Measurements from ENCODE around the gene TEAD2. TPM values are rescaled to one million over a fixed set of nuclear protein-coding genes. Genes with fewer than 3 reads are reported as not detected.

The TEAD2 gene
- total and polyA plus RNA-seq, 9 of the 15 experiments (the other 6 are each of a cell fraction or from before 2014, with no cell fraction given): 1.6 to 27.0 (median 13.9) TPM

DNA sequence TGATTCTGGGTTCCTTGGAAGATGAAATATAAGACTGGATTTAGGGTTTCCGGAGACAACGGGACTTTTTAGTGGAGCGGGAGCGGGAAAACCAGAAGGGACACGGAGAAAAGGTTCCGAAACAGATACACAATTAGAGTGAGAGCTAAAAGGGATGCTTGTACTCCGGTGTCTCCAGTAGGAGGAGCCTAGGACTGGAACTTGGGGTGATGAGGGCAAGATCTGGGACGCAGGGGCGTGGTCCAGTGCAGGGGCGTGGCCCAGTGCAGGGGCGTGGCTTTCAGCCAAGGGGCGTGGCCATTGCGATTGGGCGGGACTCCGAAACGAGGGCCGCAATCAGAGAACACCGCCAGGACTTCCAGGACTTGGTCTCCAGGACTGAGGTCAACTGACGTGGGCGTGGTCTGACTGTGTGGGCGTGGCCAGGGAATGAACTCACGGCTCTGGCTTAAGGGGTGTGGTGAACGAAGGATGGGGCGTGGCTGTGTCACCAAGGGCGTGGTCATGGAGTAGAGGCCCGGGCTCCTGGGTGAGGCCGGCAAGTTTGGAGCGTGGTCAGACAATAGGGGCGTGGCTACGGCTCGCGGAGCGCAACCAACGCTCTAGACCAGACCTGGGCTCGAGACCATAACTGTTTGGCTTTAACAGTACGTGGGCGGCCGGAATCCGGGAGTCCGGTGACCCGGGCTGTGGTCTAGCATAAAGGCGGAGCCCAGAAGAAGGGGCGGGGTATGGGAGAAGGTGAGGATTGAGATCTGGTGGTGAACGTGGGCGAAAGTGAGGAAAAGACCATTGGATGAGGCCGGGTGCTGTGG lies 1.3 kb upstream of the TEAD2 start, which contains the start of gene DKKL1 (continued):
- no peak for TF ChIP-seq NR2C1 (IDR thresholded peaks at IDR 0.05)
- peak; percentile 43; the same call in 1 of the 2 replicates for TF ChIP-seq NR2C1 (tag; IDR thresholded peaks at IDR 0.05)
- peak; percentile 53; the same call in 1 of the 2 replicates for TF ChIP-seq FOXP1 (CRISPR knock-in tag; IDR thresholded peaks at IDR 0.05)
- TF ChIP-seq SMAD1 (IDR thresholded peaks at IDR 0.05; ENCODE audit: low read depth, low read length, partially characterized antibody): peak; percentile 13
- no peak for TF ChIP-seq IRF2 (CRISPR knock-in tag; IDR thresholded peaks at IDR 0.05)
- peak; percentile 71; the same call in 1 of the 2 replicates for TF ChIP-seq ESRRA (IDR thresholded peaks at IDR 0.05; ENCODE audit: borderline replicate concordance, low read depth)
- TF ChIP-seq, protein P1, sequence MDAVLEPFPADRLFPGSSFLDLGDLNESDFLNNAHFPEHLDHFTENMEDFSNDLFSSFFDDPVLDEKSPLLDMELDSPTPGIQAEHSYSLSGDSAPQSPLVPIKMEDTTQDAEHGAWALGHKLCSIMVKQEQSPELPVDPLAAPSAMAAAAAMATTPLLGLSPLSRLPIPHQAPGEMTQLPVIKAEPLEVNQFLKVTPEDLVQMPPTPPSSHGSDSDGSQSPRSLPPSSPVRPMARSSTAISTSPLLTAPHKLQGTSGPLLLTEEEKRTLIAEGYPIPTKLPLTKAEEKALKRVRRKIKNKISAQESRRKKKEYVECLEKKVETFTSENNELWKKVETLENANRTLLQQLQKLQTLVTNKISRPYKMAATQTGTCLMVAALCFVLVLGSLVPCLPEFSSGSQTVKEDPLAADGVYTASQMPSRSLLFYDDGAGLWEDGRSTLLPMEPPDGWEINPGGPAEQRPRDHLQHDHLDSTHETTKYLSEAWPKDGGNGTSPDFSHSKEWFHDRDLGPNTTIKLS (IDR thresholded peaks at IDR 0.05; ENCODE audit: borderline replicate concordance, low read depth): peak; percentile 75; the same call in 1 of the 2 replicates
- peak; percentile 23 to 69; a peak in 3 of 4 replicates for TF ChIP-seq MAZ (CRISPR knock-in tag; conservative IDR thresholded peaks at IDR 0.05 in 1 of 2, IDR thresholded peaks at IDR 0.05 in 1 of 2)
- TF ChIP-seq, protein P2, sequence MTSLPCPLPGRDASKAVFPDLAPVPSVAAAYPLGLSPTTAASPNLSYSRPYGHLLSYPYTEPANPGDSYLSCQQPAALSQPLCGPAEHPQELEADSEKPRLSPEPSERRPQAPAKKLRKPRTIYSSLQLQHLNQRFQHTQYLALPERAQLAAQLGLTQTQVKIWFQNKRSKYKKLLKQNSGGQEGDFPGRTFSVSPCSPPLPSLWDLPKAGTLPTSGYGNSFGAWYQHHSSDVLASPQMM (CRISPR knock-in tag; IDR thresholded peaks at IDR 0.05): no peak
- TF ChIP-seq XRCC5 (IDR thresholded peaks at IDR 0.05; ENCODE audit: low read depth, low read length): 0 out of 2 replicates have a peak, but pooled peaks have one; percentile 22
- TF ChIP-seq, protein P3, sequence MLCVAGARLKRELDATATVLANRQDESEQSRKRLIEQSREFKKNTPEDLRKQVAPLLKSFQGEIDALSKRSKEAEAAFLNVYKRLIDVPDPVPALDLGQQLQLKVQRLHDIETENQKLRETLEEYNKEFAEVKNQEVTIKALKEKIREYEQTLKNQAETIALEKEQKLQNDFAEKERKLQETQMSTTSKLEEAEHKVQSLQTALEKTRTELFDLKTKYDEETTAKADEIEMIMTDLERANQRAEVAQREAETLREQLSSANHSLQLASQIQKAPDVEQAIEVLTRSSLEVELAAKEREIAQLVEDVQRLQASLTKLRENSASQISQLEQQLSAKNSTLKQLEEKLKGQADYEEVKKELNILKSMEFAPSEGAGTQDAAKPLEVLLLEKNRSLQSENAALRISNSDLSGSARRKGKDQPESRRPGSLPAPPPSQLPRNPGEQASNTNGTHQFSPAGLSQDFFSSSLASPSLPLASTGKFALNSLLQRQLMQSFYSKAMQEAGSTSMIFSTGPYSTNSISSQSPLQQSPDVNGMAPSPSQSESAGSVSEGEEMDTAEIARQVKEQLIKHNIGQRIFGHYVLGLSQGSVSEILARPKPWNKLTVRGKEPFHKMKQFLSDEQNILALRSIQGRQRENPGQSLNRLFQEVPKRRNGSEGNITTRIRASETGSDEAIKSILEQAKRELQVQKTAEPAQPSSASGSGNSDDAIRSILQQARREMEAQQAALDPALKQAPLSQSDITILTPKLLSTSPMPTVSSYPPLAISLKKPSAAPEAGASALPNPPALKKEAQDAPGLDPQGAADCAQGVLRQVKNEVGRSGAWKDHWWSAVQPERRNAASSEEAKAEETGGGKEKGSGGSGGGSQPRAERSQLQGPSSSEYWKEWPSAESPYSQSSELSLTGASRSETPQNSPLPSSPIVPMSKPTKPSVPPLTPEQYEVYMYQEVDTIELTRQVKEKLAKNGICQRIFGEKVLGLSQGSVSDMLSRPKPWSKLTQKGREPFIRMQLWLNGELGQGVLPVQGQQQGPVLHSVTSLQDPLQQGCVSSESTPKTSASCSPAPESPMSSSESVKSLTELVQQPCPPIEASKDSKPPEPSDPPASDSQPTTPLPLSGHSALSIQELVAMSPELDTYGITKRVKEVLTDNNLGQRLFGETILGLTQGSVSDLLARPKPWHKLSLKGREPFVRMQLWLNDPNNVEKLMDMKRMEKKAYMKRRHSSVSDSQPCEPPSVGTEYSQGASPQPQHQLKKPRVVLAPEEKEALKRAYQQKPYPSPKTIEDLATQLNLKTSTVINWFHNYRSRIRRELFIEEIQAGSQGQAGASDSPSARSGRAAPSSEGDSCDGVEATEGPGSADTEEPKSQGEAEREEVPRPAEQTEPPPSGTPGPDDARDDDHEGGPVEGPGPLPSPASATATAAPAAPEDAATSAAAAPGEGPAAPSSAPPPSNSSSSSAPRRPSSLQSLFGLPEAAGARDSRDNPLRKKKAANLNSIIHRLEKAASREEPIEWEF (CRISPR knock-in tag; IDR thresholded peaks at IDR 0.05): no peak
- TF ChIP-seq, protein P4, sequence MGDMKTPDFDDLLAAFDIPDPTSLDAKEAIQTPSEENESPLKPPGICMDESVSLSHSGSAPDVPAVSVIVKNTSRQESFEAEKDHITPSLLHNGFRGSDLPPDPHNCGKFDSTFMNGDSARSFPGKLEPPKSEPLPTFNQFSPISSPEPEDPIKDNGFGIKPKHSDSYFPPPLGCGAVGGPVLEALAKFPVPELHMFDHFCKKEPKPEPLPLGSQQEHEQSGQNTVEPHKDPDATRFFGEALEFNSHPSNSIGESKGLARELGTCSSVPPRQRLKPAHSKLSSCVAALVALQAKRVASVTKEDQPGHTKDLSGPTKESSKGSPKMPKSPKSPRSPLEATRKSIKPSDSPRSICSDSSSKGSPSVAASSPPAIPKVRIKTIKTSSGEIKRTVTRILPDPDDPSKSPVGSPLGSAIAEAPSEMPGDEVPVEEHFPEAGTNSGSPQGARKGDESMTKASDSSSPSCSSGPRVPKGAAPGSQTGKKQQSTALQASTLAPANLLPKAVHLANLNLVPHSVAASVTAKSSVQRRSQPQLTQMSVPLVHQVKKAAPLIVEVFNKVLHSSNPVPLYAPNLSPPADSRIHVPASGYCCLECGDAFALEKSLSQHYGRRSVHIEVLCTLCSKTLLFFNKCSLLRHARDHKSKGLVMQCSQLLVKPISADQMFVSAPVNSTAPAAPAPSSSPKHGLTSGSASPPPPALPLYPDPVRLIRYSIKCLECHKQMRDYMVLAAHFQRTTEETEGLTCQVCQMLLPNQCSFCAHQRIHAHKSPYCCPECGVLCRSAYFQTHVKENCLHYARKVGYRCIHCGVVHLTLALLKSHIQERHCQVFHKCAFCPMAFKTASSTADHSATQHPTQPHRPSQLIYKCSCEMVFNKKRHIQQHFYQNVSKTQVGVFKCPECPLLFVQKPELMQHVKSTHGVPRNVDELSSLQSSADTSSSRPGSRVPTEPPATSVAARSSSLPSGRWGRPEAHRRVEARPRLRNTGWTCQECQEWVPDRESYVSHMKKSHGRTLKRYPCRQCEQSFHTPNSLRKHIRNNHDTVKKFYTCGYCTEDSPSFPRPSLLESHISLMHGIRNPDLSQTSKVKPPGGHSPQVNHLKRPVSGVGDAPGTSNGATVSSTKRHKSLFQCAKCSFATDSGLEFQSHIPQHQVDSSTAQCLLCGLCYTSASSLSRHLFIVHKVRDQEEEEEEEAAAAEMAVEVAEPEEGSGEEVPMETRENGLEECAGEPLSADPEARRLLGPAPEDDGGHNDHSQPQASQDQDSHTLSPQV (IDR thresholded peaks at IDR 0.05): no peak

Measured in K562 (cell line).